ENCODE data around the gene DCX. TPM values are rescaled to one million over a fixed set of nuclear protein-coding genes. Genes with fewer than 3 reads are reported as not detected.

The DCX gene
- total RNA-seq, 1 experiment from 2014 or later = not detected

DNA sequence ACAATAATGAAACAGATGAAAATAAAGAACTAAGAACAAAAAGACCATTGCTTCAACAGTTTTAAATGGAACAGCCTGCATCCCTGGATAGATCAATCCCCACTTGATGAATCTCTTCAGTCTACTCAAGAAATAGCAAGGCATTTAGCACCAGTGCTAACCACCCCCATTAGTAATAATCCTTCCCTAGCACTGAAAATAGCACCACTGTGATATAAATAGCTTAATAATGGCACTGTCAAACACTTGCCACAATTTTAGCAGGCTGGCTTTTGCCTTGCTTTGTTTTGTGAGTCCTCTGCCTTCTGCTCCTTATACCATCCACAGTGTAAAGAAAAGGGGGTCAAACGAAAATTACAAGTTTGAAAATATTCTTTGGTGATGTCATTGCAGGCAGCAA is 17.4 kb downstream of the DCX start:
- no peak for DNase-seq
- no peak overlapping the region for H3K4me3 ChIP-seq
- intact Hi-C loops (cut with micrococcal nuclease; ENCODE audit: unreplicated experiment) = no loop called here
- no peaks in the 10 kb centered on the region for H4K20me1 ChIP-seq (ENCODE audit: insufficient read depth)
- H3K27ac ChIP-seq = no peak overlapping the region
- 0 out of 2 replicates have a peak, but pooled peaks cover 3% of the 10 kb centered on the region for H3K27me3 ChIP-seq (ENCODE audit: insufficient read depth, low read depth)
- H3K9me2 ChIP-seq (ENCODE audit: insufficient read depth) = no peaks in the 10 kb centered on the region
- no TSS peak for BruUV-seq (replicated peaks)
- POLR2A ChIA-PET (ENCODE audit: unreplicated experiment) = no interaction called here
- H3K79me2 ChIP-seq (ENCODE audit: low read depth) = no peaks in the 10 kb centered on the region
- H3F3A ChIP-seq (ENCODE audit: insufficient read depth, low read depth) = no peaks in the 10 kb centered on the region
- no peaks in the 10 kb centered on the region for H3K9me3 ChIP-seq (ENCODE audit: insufficient read depth, low read depth)
- no peaks in the 10 kb centered on the region for H3K36me3 ChIP-seq (ENCODE audit: low read depth)
- no peaks in the 10 kb centered on the region for H3K4me1 ChIP-seq (replicated peaks; ENCODE audit: insufficient read depth)
- no peak overlapping the region for H3K4me2 ChIP-seq
- TF ChIP-seq, protein P1, sequence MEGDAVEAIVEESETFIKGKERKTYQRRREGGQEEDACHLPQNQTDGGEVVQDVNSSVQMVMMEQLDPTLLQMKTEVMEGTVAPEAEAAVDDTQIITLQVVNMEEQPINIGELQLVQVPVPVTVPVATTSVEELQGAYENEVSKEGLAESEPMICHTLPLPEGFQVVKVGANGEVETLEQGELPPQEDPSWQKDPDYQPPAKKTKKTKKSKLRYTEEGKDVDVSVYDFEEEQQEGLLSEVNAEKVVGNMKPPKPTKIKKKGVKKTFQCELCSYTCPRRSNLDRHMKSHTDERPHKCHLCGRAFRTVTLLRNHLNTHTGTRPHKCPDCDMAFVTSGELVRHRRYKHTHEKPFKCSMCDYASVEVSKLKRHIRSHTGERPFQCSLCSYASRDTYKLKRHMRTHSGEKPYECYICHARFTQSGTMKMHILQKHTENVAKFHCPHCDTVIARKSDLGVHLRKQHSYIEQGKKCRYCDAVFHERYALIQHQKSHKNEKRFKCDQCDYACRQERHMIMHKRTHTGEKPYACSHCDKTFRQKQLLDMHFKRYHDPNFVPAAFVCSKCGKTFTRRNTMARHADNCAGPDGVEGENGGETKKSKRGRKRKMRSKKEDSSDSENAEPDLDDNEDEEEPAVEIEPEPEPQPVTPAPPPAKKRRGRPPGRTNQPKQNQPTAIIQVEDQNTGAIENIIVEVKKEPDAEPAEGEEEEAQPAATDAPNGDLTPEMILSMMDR (conservative IDR thresholded peaks at IDR 0.05) = no peak
- TF ChIP-seq EZH2 (IDR thresholded peaks at IDR 0.05; ENCODE audit: low read depth) = no peak
- CTCF ChIA-PET = no interaction called here
- no peak overlapping the region for H2AFZ ChIP-seq

DNA sequence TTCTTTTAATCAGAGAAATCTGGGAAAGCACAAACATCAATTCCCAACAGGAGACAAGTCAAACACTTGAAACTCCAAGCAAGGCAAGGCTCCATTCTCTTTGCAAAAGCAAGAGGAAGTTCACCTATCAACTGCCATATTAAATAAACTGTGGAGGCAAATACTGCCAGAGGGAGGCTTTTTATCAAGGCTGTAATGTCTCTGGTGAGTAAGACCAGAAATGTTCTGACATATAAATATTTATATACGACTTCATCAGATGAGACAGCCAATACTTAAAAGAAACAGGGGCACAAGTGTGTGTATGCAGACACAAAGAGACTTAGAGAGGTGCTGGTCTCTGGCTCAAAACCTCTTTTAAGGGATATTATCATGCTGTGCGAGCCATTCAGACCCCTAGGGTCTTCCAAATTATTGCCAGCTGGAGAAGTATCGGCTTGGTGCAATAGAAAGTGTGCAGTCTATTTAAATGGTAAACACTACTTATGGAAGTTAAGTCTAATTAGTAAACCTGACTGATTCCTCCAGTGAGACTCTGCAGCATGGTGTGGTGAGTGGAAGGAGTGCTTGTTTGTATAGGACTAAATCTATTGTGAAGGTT is 24.4 kb downstream of the DCX start:
- Histone ChIP-seq H3F3A (ENCODE audit: insufficient read depth, low read depth) (no peaks in the 10 kb centered on the region), H4K20me1 (ENCODE audit: insufficient read depth) (no peaks in the 10 kb centered on the region), H3K9me3 (ENCODE audit: insufficient read depth, low read depth) (no peaks in the 10 kb centered on the region), H2AFZ (no peak overlapping the region), H3K4me1 (replicated peaks; ENCODE audit: insufficient read depth) (no peaks in the 10 kb centered on the region), H3K4me2 (no peak overlapping the region), H3K9me2 (ENCODE audit: insufficient read depth) (no peaks in the 10 kb centered on the region), H3K27me3 (ENCODE audit: insufficient read depth, low read depth) (peaks cover 4% of the 10 kb centered on the region), H3K79me2 (ENCODE audit: low read depth) (no peaks in the 10 kb centered on the region), H3K27ac (no peak overlapping the region), H3K36me3 (ENCODE audit: low read depth) (no peaks in the 10 kb centered on the region), H3K4me3 (no peak overlapping the region)
- no peak for DNase-seq
- BruUV-seq (replicated peaks) = no TSS peak
- CTCF ChIA-PET = no interaction called here
- intact Hi-C loops (cut with micrococcal nuclease; ENCODE audit: unreplicated experiment) = no loop called here
- POLR2A ChIA-PET (ENCODE audit: unreplicated experiment) = no interaction called here
- TF ChIP-seq, protein P1 (conservative IDR thresholded peaks at IDR 0.05) = no peak
- TF ChIP-seq EZH2 (IDR thresholded peaks at IDR 0.05; ENCODE audit: low read depth) = no peak

DNA sequence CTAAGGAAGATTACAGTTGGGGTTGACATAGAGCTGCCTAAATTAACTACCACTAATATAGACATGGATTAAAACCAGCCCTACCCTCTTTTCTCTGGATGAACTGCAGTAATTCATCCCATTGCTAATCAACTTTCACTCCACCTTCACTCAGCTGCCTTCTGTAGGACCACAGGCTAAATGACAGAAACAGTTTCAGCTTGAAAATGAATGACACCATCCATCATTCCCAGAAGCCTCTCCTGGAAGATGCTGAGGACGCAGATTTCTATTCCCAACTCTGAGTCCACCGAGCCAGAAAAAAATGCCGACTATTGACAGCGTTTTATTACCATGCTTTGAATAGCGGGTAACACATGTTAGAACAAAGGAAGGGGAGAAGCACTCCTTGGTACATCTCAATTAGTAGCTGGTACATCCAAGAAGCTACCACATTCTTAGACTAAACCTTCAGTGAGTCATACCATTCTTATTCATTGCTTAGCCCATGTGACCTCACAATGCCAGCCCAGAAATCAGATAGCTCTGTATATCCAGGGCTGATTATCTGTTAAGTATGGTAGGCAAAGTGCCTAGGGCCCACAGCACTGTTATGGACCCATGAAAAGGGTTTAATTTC is 25.3 kb downstream of the DCX start:
- no peaks in the 10 kb centered on the region for H4K20me1 ChIP-seq (ENCODE audit: insufficient read depth)
- ChIA-PET POLR2A (ENCODE audit: unreplicated experiment) (no interaction called here), CTCF (no interaction called here)
- H3K36me3 ChIP-seq (ENCODE audit: low read depth) = no peaks in the 10 kb centered on the region
- intact Hi-C loops (cut with micrococcal nuclease; ENCODE audit: unreplicated experiment) = no loop called here
- no peak overlapping the region for H3K27ac ChIP-seq
- no TSS peak for BruUV-seq (replicated peaks)
- H2AFZ ChIP-seq = no peak overlapping the region
- H3K4me1 ChIP-seq (replicated peaks; ENCODE audit: insufficient read depth) = no peaks in the 10 kb centered on the region
- no peak overlapping the region for H3K4me3 ChIP-seq
- no peak for TF ChIP-seq EZH2 (IDR thresholded peaks at IDR 0.05; ENCODE audit: low read depth)
- TF ChIP-seq, protein P1 (conservative IDR thresholded peaks at IDR 0.05) = no peak
- no peaks in the 10 kb centered on the region for H3K9me3 ChIP-seq (ENCODE audit: insufficient read depth, low read depth)
- no peak overlapping the region for H3K4me2 ChIP-seq
- no peak for DNase-seq
- H3K27me3 ChIP-seq (ENCODE audit: insufficient read depth, low read depth) = peaks cover 4% of the 10 kb centered on the region
- H3K9me2 ChIP-seq (ENCODE audit: insufficient read depth) = no peaks in the 10 kb centered on the region
- H3K79me2 ChIP-seq (ENCODE audit: low read depth) = no peaks in the 10 kb centered on the region
- no peaks in the 10 kb centered on the region for H3F3A ChIP-seq (ENCODE audit: insufficient read depth, low read depth)
